HEK293 (cell line): ENCODE measurements around the gene PRPF6.

ENCODE experiments used
- ZNF24 ChIP-seq: fragments of 450-650 bp; formaldehyde crosslinking; IDR thresholded peaks from 2 replicates; pipeline ENCODE4 v1.5.1; 2016; ENCODE audit warnings: missing biosample characterization, missing genetic modification characterization
- ZNF777 ChIP-seq: fragments of 450-650 bp; formaldehyde crosslinking; IDR thresholded peaks from 2 replicates; pipeline ENCODE4 v1.5.1; 2017; ENCODE audit warnings: missing biosample characterization, missing genetic modification characterization, borderline replicate concordance
- ZSCAN18 ChIP-seq: fragments of 450-650 bp; formaldehyde crosslinking; IDR thresholded peaks from 2 replicates; pipeline ENCODE4 v1.5.1; 2016; ENCODE audit warnings: missing biosample characterization, missing genetic modification characterization
- TF ChIP-seq, protein P1 (sequence below): fragments of 450-650 bp; formaldehyde crosslinking; IDR thresholded peaks from 2 replicates; pipeline ENCODE4 v1.5.1; 2016; ENCODE audit warnings: missing biosample characterization, missing genetic modification characterization
- TF ChIP-seq, protein P2 (sequence below): fragments of 450-650 bp; formaldehyde crosslinking; IDR thresholded peaks from 2 replicates; pipeline ENCODE4 v1.5.1; 2016; ENCODE audit warnings: missing biosample characterization, missing genetic modification characterization, low read depth

- TF ChIP-seq, protein P1, sequence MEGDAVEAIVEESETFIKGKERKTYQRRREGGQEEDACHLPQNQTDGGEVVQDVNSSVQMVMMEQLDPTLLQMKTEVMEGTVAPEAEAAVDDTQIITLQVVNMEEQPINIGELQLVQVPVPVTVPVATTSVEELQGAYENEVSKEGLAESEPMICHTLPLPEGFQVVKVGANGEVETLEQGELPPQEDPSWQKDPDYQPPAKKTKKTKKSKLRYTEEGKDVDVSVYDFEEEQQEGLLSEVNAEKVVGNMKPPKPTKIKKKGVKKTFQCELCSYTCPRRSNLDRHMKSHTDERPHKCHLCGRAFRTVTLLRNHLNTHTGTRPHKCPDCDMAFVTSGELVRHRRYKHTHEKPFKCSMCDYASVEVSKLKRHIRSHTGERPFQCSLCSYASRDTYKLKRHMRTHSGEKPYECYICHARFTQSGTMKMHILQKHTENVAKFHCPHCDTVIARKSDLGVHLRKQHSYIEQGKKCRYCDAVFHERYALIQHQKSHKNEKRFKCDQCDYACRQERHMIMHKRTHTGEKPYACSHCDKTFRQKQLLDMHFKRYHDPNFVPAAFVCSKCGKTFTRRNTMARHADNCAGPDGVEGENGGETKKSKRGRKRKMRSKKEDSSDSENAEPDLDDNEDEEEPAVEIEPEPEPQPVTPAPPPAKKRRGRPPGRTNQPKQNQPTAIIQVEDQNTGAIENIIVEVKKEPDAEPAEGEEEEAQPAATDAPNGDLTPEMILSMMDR = no peak
- TF ChIP-seq ZSCAN18 (tag by site-specific recombination) = no peak
- TF ChIP-seq, protein P2, sequence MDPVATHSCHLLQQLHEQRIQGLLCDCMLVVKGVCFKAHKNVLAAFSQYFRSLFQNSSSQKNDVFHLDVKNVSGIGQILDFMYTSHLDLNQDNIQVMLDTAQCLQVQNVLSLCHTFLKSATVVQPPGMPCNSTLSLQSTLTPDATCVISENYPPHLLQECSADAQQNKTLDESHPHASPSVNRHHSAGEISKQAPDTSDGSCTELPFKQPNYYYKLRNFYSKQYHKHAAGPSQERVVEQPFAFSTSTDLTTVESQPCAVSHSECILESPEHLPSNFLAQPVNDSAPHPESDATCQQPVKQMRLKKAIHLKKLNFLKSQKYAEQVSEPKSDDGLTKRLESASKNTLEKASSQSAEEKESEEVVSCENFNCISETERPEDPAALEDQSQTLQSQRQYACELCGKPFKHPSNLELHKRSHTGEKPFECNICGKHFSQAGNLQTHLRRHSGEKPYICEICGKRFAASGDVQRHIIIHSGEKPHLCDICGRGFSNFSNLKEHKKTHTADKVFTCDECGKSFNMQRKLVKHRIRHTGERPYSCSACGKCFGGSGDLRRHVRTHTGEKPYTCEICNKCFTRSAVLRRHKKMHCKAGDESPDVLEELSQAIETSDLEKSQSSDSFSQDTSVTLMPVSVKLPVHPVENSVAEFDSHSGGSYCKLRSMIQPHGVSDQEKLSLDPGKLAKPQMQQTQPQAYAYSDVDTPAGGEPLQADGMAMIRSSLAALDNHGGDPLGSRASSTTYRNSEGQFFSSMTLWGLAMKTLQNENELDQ (tag by site-specific recombination) = no peak
- TF ChIP-seq ZNF24 (tag by site-specific recombination) = no peak
- TF ChIP-seq ZNF777 (tag by site-specific recombination) = no peak
These were observed 571 bp upstream of the PRPF6 start for GRCh38 chr20:63980317-63980805.
